ENCODE measurements around the gene PSMD6. TPM values are rescaled to one million over a fixed set of nuclear protein-coding genes. Genes with fewer than 3 reads are reported as not detected.

Gene PSMD6
- 47.8 and 54.5 TPM in 2 replicates for polyA plus RNA-seq (2011; rRNA removed)
- polyA minus RNA-seq (2011; rRNA and poly(A)+ RNA removed) = 16.9 and 19.7 TPM in 2 replicates

DNA sequence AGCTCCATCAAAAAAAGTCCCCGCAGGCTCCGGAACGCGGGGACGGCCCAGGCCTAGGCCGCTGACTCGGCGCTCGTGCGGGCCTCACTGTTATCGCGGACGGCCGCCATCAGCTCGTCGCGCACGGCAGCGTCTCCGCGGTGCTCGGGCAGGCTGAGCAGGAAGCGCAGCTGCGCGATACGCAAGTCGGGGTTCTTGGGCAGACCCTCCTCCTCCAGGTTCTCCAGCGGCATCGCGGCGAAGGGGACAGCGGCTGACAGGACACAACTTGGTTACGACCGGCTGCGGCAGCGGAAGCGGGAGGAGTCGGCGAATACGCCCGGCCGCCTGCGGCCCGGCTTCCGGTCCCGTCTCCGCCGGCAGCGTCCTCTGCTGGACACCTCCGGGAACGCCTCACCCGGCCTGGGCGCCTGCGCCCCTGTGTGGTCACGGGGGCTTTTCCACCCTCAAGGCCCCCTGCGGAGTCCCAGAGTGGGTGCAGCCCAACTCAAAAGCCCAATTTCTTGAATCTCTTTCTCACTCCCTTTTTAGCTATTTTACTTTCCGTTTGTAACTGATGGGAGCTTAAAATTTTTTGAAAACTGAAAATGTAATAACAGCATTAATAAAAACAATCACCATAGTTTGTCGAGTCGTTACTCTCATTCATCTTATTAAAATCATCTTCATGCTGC, at the start of gene PSMD6:
Gene PSMD6, minus strand, starts transcription at position 308 of the 674 bp plus-strand sequence. Its CDS starts 75 bp downstream, at position 233.
- no peaks in the 10 kb centered on the region for H3K36me3 ChIP-seq (ENCODE audit: control insufficient read depth, insufficient read depth, low read length)
- peaks cover 3% of the 10 kb centered on the region; the same call in 1 of the 2 replicates for H3K27me3 ChIP-seq (ENCODE audit: control insufficient read depth, insufficient read depth, low read length)
- POLR2A ChIA-PET = no interaction called here
- CTCF ChIA-PET = interaction anchor here (0.6 to 12.5 kb wide), 30 partner anchors 9 to 1426 kb away, joined by 3 to 123 read pairs (median 4); no protein-coding TSS in a partner anchor
- H3K4me3 ChIP-seq (ENCODE audit: low read depth, low read length) = peak within 1 kb of the TSS; percentile 94
- TF ChIP-seq, protein P1, sequence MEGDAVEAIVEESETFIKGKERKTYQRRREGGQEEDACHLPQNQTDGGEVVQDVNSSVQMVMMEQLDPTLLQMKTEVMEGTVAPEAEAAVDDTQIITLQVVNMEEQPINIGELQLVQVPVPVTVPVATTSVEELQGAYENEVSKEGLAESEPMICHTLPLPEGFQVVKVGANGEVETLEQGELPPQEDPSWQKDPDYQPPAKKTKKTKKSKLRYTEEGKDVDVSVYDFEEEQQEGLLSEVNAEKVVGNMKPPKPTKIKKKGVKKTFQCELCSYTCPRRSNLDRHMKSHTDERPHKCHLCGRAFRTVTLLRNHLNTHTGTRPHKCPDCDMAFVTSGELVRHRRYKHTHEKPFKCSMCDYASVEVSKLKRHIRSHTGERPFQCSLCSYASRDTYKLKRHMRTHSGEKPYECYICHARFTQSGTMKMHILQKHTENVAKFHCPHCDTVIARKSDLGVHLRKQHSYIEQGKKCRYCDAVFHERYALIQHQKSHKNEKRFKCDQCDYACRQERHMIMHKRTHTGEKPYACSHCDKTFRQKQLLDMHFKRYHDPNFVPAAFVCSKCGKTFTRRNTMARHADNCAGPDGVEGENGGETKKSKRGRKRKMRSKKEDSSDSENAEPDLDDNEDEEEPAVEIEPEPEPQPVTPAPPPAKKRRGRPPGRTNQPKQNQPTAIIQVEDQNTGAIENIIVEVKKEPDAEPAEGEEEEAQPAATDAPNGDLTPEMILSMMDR (IDR thresholded peaks at IDR 0.05; ENCODE audit: insufficient read depth, low read depth, low read length) = peak; percentile 100
- DNase-seq (ENCODE audit: low read depth) = no peak

DNA sequence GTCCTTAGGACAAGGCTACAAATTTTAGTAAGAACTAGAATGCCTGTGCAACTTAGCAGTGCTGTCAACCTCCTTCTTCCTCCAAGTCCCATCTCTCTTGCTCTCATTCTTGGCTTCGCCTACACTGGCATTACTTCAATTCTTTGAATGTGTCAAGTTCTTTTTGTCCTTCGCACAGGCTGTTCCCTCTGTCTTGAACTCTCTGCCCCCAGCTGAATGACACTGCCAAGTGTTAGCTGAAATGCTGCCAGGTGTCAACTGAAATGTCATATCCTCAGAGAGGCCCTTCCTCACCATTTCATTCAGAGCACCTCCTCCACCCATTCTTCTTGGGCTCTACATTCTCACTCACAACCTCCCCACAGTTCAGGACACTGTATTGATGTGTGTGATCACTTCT, 48.8 kb upstream of the PSMD6 start:
- no peak for DNase-seq (ENCODE audit: low read depth)
- Histone ChIP-seq H3K27me3 (ENCODE audit: control insufficient read depth, insufficient read depth, low read length) (no peaks in the 10 kb centered on the region), H3K4me3 (ENCODE audit: low read depth, low read length) (no peak overlapping the region), H3K36me3 (ENCODE audit: control insufficient read depth, insufficient read depth, low read length) (no peaks in the 10 kb centered on the region)
- POLR2A ChIA-PET = no interaction called here
- CTCF ChIA-PET = no interaction called here
- TF ChIP-seq, protein P1 (IDR thresholded peaks at IDR 0.05; ENCODE audit: insufficient read depth, low read depth, low read length) = no peak

DNA sequence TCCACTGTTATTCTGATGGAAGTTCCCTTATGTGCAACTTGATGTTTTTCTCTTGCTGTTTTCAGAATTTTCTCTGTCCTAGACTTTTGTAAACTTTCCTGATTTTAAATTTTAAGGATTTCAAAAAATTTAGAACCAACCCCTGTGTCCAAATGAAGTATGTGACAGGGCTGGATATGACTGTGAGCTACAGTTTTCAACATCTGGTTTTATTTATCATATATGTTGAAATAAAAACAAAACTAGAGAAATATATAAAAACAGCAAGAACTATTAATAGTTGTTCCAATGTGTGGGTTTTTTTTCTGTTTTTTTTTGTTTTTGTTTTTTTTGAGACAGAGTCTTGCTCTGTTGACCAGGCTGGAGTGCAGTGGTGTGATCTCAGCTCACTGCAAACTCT, 47.4 kb upstream of the PSMD6 start:
- no peak for DNase-seq (ENCODE audit: low read depth)
- H3K27me3 ChIP-seq (ENCODE audit: control insufficient read depth, insufficient read depth, low read length) = no peaks in the 10 kb centered on the region
- TF ChIP-seq, protein P1 (IDR thresholded peaks at IDR 0.05; ENCODE audit: insufficient read depth, low read depth, low read length) = no peak
- H3K36me3 ChIP-seq (ENCODE audit: control insufficient read depth, insufficient read depth, low read length) = no peaks in the 10 kb centered on the region
- ChIA-PET POLR2A (no interaction called here), CTCF (no interaction called here)
- no peak overlapping the region for H3K4me3 ChIP-seq (ENCODE audit: low read depth, low read length)

DNA sequence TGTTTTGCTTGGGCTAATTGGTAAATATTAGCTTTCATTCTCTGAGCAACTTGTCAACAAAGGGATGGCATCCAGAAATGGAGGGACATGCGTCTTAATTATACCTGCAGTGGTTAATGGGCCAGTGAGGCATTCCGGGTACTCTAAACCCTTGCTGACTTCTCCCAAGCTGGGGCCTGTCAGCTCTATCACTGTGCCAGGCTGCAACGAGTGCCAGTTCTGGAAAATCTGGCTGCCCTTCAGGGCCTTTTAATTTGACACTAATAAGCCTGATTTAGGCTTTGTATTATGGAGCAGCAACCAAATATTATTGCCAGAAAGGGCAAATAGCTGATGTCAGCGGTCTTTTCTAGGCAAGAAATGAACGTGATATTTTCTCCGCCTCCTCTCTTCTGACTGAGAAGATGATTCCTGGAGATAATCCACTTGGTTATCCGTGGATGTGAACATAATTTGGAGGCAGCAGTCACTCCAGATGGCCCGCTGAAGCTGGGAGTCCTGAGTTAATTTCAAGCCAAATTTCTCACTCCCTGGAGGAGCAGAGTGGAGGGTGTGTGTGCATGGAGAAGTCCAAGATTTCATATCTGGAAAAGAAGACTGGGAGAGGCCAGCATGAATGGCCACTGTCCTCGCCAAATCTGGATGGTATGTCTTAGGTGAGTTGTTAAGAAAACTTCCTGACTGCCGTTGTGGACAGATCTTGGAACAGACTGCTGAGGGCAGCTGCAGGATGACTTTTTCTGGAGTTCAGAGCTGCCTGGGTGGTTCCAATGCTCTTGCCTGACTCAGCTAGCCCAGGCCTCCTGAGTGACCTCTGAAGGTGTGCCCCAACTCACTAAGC, 44.4 kb upstream of the PSMD6 start:
- CTCF ChIA-PET = interaction anchor here (1.0 kb wide), 1 partner anchor 120 kb away, joined by 3 read pairs; no protein-coding TSS in a partner anchor
- DNase-seq (ENCODE audit: low read depth) = no peak
- H3K4me3 ChIP-seq (ENCODE audit: low read depth, low read length) = no peak overlapping the region
- TF ChIP-seq, protein P1 (IDR thresholded peaks at IDR 0.05; ENCODE audit: insufficient read depth, low read depth, low read length) = no peak
- POLR2A ChIA-PET = no interaction called here
- no peaks in the 10 kb centered on the region for H3K27me3 ChIP-seq (ENCODE audit: control insufficient read depth, insufficient read depth, low read length)
- no peaks in the 10 kb centered on the region for H3K36me3 ChIP-seq (ENCODE audit: control insufficient read depth, insufficient read depth, low read length)

DNA sequence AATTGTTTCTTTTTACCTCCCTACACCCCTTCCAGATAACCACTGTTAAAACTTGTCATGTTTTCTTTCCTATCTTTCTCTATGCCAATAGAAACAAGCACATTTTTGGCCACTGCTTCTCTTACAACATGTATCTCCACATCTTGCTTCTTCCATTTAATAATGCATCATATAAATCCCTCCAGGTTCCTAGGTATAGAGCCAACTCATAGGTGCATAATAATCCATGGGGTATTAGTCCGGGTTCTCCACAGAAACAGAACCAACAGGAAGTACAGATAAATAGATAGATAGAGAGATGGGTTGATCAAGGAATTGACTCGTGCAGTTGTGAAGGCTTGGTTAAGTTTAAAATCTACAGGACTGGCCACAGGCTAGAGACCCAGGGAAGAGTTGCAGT, 41.5 kb upstream of the PSMD6 start:
- H3K36me3 ChIP-seq (ENCODE audit: control insufficient read depth, insufficient read depth, low read length) = no peaks in the 10 kb centered on the region
- no peaks in the 10 kb centered on the region for H3K27me3 ChIP-seq (ENCODE audit: control insufficient read depth, insufficient read depth, low read length)
- no peak for DNase-seq (ENCODE audit: low read depth)
- ChIA-PET CTCF (no interaction called here), POLR2A (no interaction called here)
- H3K4me3 ChIP-seq (ENCODE audit: low read depth, low read length) = no peak overlapping the region
- TF ChIP-seq, protein P1 (IDR thresholded peaks at IDR 0.05; ENCODE audit: insufficient read depth, low read depth, low read length) = no peak
